GM18868 (cell line): Measurements from ENCODE around the gene PYGL.
"Not testable (repeated sequence)": the region's sequence is repeated elsewhere in the genome, so short reads cannot be mapped to it uniquely, and the experiment has no call there.

Source experiments
- ATAC-seq: cut with Tn5 transposase; IDR thresholded peaks from one replicate; pipeline ENCODE4 v1.9.1; 2021; ENCODE audit warnings: mild to moderate bottlenecking, moderate library complexity; ENCODE audit not compliant: unreplicated experiment

PYGL gene

GRCh38 chr14:50929506-50929905, 14.8 kb downstream of the PYGL start:
- ATAC-seq = no peak

GRCh38 chr14:50928002-50928635, 16.2 kb downstream of the PYGL start:
- peak; percentile 84 for ATAC-seq

- ATAC-seq = no peak
Observed at GRCh38 chr14:50926851-50927386, 17.4 kb downstream of the PYGL start.

- no peak for ATAC-seq
Observed at GRCh38 chr14:50924843-50925242, 19.4 kb downstream of the PYGL start.

GRCh38 chr14:50924236-50924635, 20.0 kb downstream of the PYGL start:
- ATAC-seq = no peak

GRCh38 chr14:50922803-50923202, 21.5 kb downstream of the PYGL start:
- ATAC-seq = no peak

- ATAC-seq = no peak
Observed at GRCh38 chr14:50920482-50921230, 23.6 kb downstream of the PYGL start.

- not testable (repeated sequence) for ATAC-seq
Observed at GRCh38 chr14:50919524-50919923, 24.8 kb downstream of the PYGL start.

- ATAC-seq = no peak
Observed at GRCh38 chr14:50917449-50917848, 26.8 kb downstream of the PYGL start.

- ATAC-seq = no peak
Observed at GRCh38 chr14:50910495-50911420, 33.5 kb downstream of the PYGL start.

GRCh38 chr14:50906326-50907065, 37.8 kb downstream of the PYGL start:
- ATAC-seq = no peak

- ATAC-seq = no peak
Observed at GRCh38 chr14:50904719-50905118, 39.6 kb downstream of the PYGL start.

- no peak for ATAC-seq
Observed at GRCh38 chr14:50901361-50901760, 42.9 kb downstream of the PYGL start.

GRCh38 chr14:50897658-50898175, 46.6 kb downstream of the PYGL start:
- ATAC-seq = no peak

GRCh38 chr14:50897005-50897404, 47.3 kb downstream of the PYGL start:
- ATAC-seq = not testable (repeated sequence)

GRCh38 chr14:50896421-50896820, 47.9 kb downstream of the PYGL start:
- not testable (repeated sequence) for ATAC-seq

GRCh38 chr14:50892255-50892654, 52.0 kb downstream of the PYGL start:
- ATAC-seq = no peak

GRCh38 chr14:50887476-50887875, 56.8 kb downstream of the PYGL start:
- ATAC-seq = no peak

GRCh38 chr14:50883827-50884197, 60.5 kb downstream of the PYGL start:
- no peak for ATAC-seq
